ENCODE results near the gene GATAD2B.

Gene GATAD2B

GRCh38 chr1:153779781-153780541 is 142.8 kb downstream of the GATAD2B start:
- TF ChIP-seq ZFP3 (CRISPR knock-in tag; IDR thresholded peaks at IDR 0.05) (no peak), ZNF8 (CRISPR knock-in tag; IDR thresholded peaks at IDR 0.05) (no peak), TSHZ2 (CRISPR knock-in tag; IDR thresholded peaks at IDR 0.05) (no peak), PPARA (CRISPR knock-in tag; IDR thresholded peaks at IDR 0.05; ENCODE audit: borderline replicate concordance) (no peak), ISL1 (CRISPR knock-in tag; IDR thresholded peaks at IDR 0.05) (no peak), CSDC2 (CRISPR knock-in tag; IDR thresholded peaks at IDR 0.05) (no peak)
- no peak for ATAC-seq

GRCh38 chr1:153778824-153779519 is 143.8 kb downstream of the GATAD2B start:
- no peak for TF ChIP-seq TOX (CRISPR knock-in tag; IDR thresholded peaks at IDR 0.05; ENCODE audit: borderline replicate concordance)
- no peak for TF ChIP-seq GLIS3 (CRISPR knock-in tag; IDR thresholded peaks at IDR 0.05)
- TF ChIP-seq RARB (CRISPR knock-in tag; IDR thresholded peaks at IDR 0.05), result no peak
- TF ChIP-seq CSRNP3 (CRISPR knock-in tag; IDR thresholded peaks at IDR 0.05), result no peak
- no peak for TF ChIP-seq ESRRG (CRISPR knock-in tag; IDR thresholded peaks at IDR 0.05)
- TF ChIP-seq ZFP3 (CRISPR knock-in tag; IDR thresholded peaks at IDR 0.05), result no peak
- TF ChIP-seq CREB5 (CRISPR knock-in tag; IDR thresholded peaks at IDR 0.05; ENCODE audit: low read depth), result no peak
- no peak for ATAC-seq

GRCh38 chr1:153778051-153778823 is 144.5 kb downstream of the GATAD2B start:
- TF ChIP-seq SNAI2 (CRISPR knock-in tag; IDR thresholded peaks at IDR 0.05) (no peak), ZNF565 (CRISPR knock-in tag; conservative IDR thresholded peaks at IDR 0.05; ENCODE audit: low read depth) (no peak), ARNTL (CRISPR knock-in tag; IDR thresholded peaks at IDR 0.05; ENCODE audit: borderline replicate concordance, low read depth) (no peak), ZC3H10 (CRISPR knock-in tag; IDR thresholded peaks at IDR 0.05) (no peak), ZNF8 (CRISPR knock-in tag; IDR thresholded peaks at IDR 0.05) (no peak), CSDC2 (CRISPR knock-in tag; IDR thresholded peaks at IDR 0.05) (no peak), TOX (CRISPR knock-in tag; IDR thresholded peaks at IDR 0.05; ENCODE audit: borderline replicate concordance) (no peak), OSR1 (CRISPR knock-in tag; IDR thresholded peaks at IDR 0.05) (no peak), GLIS3 (CRISPR knock-in tag; IDR thresholded peaks at IDR 0.05) (no peak), ZFP30 (CRISPR knock-in tag; IDR thresholded peaks at IDR 0.05) (no peak), CSRNP3 (CRISPR knock-in tag; IDR thresholded peaks at IDR 0.05) (no peak), ESRRG (CRISPR knock-in tag; IDR thresholded peaks at IDR 0.05) (no peak), ISL1 (CRISPR knock-in tag; IDR thresholded peaks at IDR 0.05) (no peak)
- ATAC-seq, result no peak

GRCh38 chr1:153777648-153778047 is 145.1 kb downstream of the GATAD2B start:
- no peak for ATAC-seq
- TF ChIP-seq CSRNP3 (CRISPR knock-in tag; IDR thresholded peaks at IDR 0.05) (no peak), ARNTL (CRISPR knock-in tag; IDR thresholded peaks at IDR 0.05; ENCODE audit: borderline replicate concordance, low read depth) (no peak), CSDC2 (CRISPR knock-in tag; IDR thresholded peaks at IDR 0.05) (no peak), ZNF70 (CRISPR knock-in tag; IDR thresholded peaks at IDR 0.05) (no peak), BACH2 (CRISPR knock-in tag; IDR thresholded peaks at IDR 0.05; ENCODE audit: borderline replicate concordance) (no peak), POU6F1 (CRISPR knock-in tag; IDR thresholded peaks at IDR 0.05; ENCODE audit: borderline replicate concordance, low read depth) (no peak), ZFP3 (CRISPR knock-in tag; IDR thresholded peaks at IDR 0.05) (no peak), CREB5 (CRISPR knock-in tag; IDR thresholded peaks at IDR 0.05; ENCODE audit: low read depth) (no peak), SNAI2 (CRISPR knock-in tag; IDR thresholded peaks at IDR 0.05) (no peak), GLIS3 (CRISPR knock-in tag; IDR thresholded peaks at IDR 0.05) (no peak), OSR1 (CRISPR knock-in tag; IDR thresholded peaks at IDR 0.05) (no peak)
